Measurements from ENCODE around the gene RARB. TPM values are rescaled to one million over a fixed set of nuclear protein-coding genes. Genes with fewer than 3 reads are reported as not detected.

RARB gene
- total and polyA plus RNA-seq, 4 donors: 1.5 to 24.5 (median 4.1) TPM

GRCh38 chr3:25594007-25594502, 166.0 kb downstream of the RARB start:
- Histone ChIP-seq H3K36me3 (ENCODE audit: control insufficient read depth in 4 of 4, insufficient read depth in 4 of 4, low read length in 4 of 4) (peaks cover 2 to 44% (median 13%) of the 10 kb centered on the region in 4 donors), H3K4me3 (no peak overlapping the region), H3K27me3 (ENCODE audit: control insufficient read depth in 3 of 3, insufficient read depth in 3 of 3, low read length in 2 of 3) (no peaks in the 10 kb centered on the region), H3K27ac (ENCODE audit: low read depth in 1 of 2, low read length in 1 of 2) (peak overlapping the region in 1 of 2 donors; percentile 70), H3K9me3 (ENCODE audit: control insufficient read depth in 4 of 4, insufficient read depth in 3 of 4, low read length in 3 of 4) (no peaks in the 10 kb centered on the region), H3K4me1 (ENCODE audit: control insufficient read depth in 5 of 5, insufficient read depth in 5 of 5, low read length in 5 of 5) (peaks cover 7 to 26% (median 18%) of the 10 kb centered on the region in 5 donors), H3K9ac (ENCODE audit: insufficient read depth in 1 of 2, low read length in 2 of 2) (no peak overlapping the region)
- DNase-seq (peak; percentile 54 to 88 (median 88)), ATAC-seq (ENCODE audit: insufficient read depth, low FRiP score) (peak; percentile 70)
- TF ChIP-seq CTCF (IDR thresholded peaks at IDR 0.05; ENCODE audit: control extremely low read depth, extremely low read depth): peak; percentile 58
- 0 to 3% methylated on average over 1 of the region's 1 CpG for WGBS, 2 donors

- H3K9me3 ChIP-seq (ENCODE audit: control insufficient read depth in 4 of 4, insufficient read depth in 3 of 4, low read length in 3 of 4): no peaks in the 10 kb centered on the region
- H3K4me1 ChIP-seq (ENCODE audit: control insufficient read depth in 5 of 5, insufficient read depth in 5 of 5, low read length in 5 of 5): peaks cover 1 to 17% (median 11%) of the 10 kb centered on the region in 5 donors
- no peaks in the 10 kb centered on the region for H3K27me3 ChIP-seq (ENCODE audit: control insufficient read depth in 3 of 3, insufficient read depth in 3 of 3, low read length in 2 of 3)
- no peak for TF ChIP-seq CTCF (IDR thresholded peaks at IDR 0.05; ENCODE audit: control extremely low read depth, extremely low read depth)
- H3K27ac ChIP-seq (ENCODE audit: low read depth in 1 of 2, low read length in 1 of 2): no peak overlapping the region
- ATAC-seq (ENCODE audit: insufficient read depth, low FRiP score): no peak
- DNase-seq: no peak
- no peak overlapping the region for H3K4me3 ChIP-seq
- WGBS, 2 donors: 83 to 90% methylated on average over 1 of the region's 1 CpG
- peaks cover 7 to 44% (median 24%) of the 10 kb centered on the region in 4 donors for H3K36me3 ChIP-seq (ENCODE audit: control insufficient read depth in 4 of 4, insufficient read depth in 4 of 4, low read length in 4 of 4)
- no peak overlapping the region for H3K9ac ChIP-seq (ENCODE audit: insufficient read depth in 1 of 2, low read length in 2 of 2)
These were observed 169.6 kb downstream of the RARB start for GRCh38 chr3:25597535-25598101.

GRCh38 chr3:25603703-25604102, 175.6 kb downstream of the RARB start:
- Histone ChIP-seq H3K27me3 (ENCODE audit: control insufficient read depth in 3 of 3, insufficient read depth in 3 of 3, low read length in 2 of 3) (no peaks in the 10 kb centered on the region), H3K27ac (ENCODE audit: low read depth in 1 of 2, low read length in 1 of 2) (peak overlapping the region in 1 of 2 donors; percentile 78), H3K9me3 (ENCODE audit: control insufficient read depth in 4 of 4, insufficient read depth in 3 of 4, low read length in 3 of 4) (no peaks in the 10 kb centered on the region), H3K36me3 (ENCODE audit: control insufficient read depth in 4 of 4, insufficient read depth in 4 of 4, low read length in 4 of 4) (peaks cover 10 to 39% (median 21%) of the 10 kb centered on the region in 4 donors), H3K4me3 (no peak overlapping the region), H3K4me1 (ENCODE audit: control insufficient read depth in 5 of 5, insufficient read depth in 5 of 5, low read length in 5 of 5) (peaks cover 0 to 2% (median 0%) of the 10 kb centered on the region in 5 donors), H3K9ac (ENCODE audit: insufficient read depth in 1 of 2, low read length in 2 of 2) (no peak overlapping the region)
- DNase-seq (peak in 1 of 3 donors; percentile 26), ATAC-seq (ENCODE audit: insufficient read depth, low FRiP score) (peak; percentile 84)
- no peak for TF ChIP-seq CTCF (IDR thresholded peaks at IDR 0.05; ENCODE audit: control extremely low read depth, extremely low read depth)
- 22 to 35% methylated on average over 1 of the region's 1 CpG for WGBS, 2 donors
